HL-60/S4 treated with retinoic acid at 250 ng/mL for 4 days and 3 days (cell line): ENCODE results near the gene HDAC4.

Source experiments
- in situ Hi-C: fragments of 300-500 bp; cut with MboI; formaldehyde crosslinking; loops from 2 replicates; pipeline ENCODE4 v1.7.0; 2022; ENCODE audit warnings: low sequenced_read_pairs

Gene HDAC4

GRCh38 chr2:239354132-239354790 is 46.6 kb downstream of the HDAC4 start:
- in situ Hi-C loops, result no loop called here

- in situ Hi-C loops, result no loop called here
Observed at GRCh38 chr2:239353692-239354091, 47.1 kb downstream of the HDAC4 start.

- in situ Hi-C loops, result no loop called here
Observed at GRCh38 chr2:239351687-239352086, 49.1 kb downstream of the HDAC4 start.

GRCh38 chr2:239349453-239350135 is 51.2 kb downstream of the HDAC4 start:
- in situ Hi-C loops, result no loop called here

- in situ Hi-C loops, result no loop called here
Observed at GRCh38 chr2:239348563-239349452, 52.0 kb downstream of the HDAC4 start.

- in situ Hi-C loops, result no loop called here
Observed at GRCh38 chr2:239346676-239347075, 54.1 kb downstream of the HDAC4 start.

- in situ Hi-C loops, result no loop called here
Observed at GRCh38 chr2:239345251-239345650, 55.6 kb downstream of the HDAC4 start.

GRCh38 chr2:239344857-239345216 is 56.0 kb downstream of the HDAC4 start:
- in situ Hi-C loops, result no loop called here

- in situ Hi-C loops, result no loop called here
Observed at GRCh38 chr2:239343946-239344856, 56.6 kb downstream of the HDAC4 start.

GRCh38 chr2:239343460-239343859 is 57.4 kb downstream of the HDAC4 start:
- in situ Hi-C loops, result no loop called here

GRCh38 chr2:239341840-239342239 is 59.0 kb downstream of the HDAC4 start:
- in situ Hi-C loops, result no loop called here

GRCh38 chr2:239341146-239341732 is 59.6 kb downstream of the HDAC4 start:
- in situ Hi-C loops, result no loop called here

GRCh38 chr2:239339726-239340601 is 60.9 kb downstream of the HDAC4 start:
- in situ Hi-C loops, result no loop called here

GRCh38 chr2:239339241-239339640 is 61.6 kb downstream of the HDAC4 start:
- in situ Hi-C loops, result no loop called here

- in situ Hi-C loops, result no loop called here
Observed at GRCh38 chr2:239337877-239338484, 62.8 kb downstream of the HDAC4 start.

GRCh38 chr2:239337122-239337876 is 63.5 kb downstream of the HDAC4 start:
- in situ Hi-C loops, result no loop called here

GRCh38 chr2:239331560-239331959 is 69.3 kb downstream of the HDAC4 start:
- in situ Hi-C loops, result no loop called here

GRCh38 chr2:239330836-239331235 is 70.0 kb downstream of the HDAC4 start:
- in situ Hi-C loops, result no loop called here
